Measurements from ENCODE around the gene REEP1.
"Not testable (repeated sequence)": the region's sequence is repeated elsewhere in the genome, so short reads cannot be mapped to it uniquely, and the experiment has no call there.

The REEP1 gene

GRCh38 chr2:86345783-86346370 lies 8.5 kb upstream of the REEP1 start:
- DNase-seq (ENCODE audit: low read depth in 2 of 2), result not testable (repeated sequence)

- DNase-seq (ENCODE audit: low read depth in 2 of 2), result no peak
Measured at GRCh38 chr2:86344404-86344803, 7.0 kb upstream of the REEP1 start.

- no peak for DNase-seq (ENCODE audit: low read depth in 2 of 2)
Measured at GRCh38 chr2:86342488-86342887, 5.1 kb upstream of the REEP1 start.

- no peak for DNase-seq (ENCODE audit: low read depth in 2 of 2)
Measured at GRCh38 chr2:86341470-86341869, 4.0 kb upstream of the REEP1 start.

GRCh38 chr2:86338778-86339295 lies 1.4 kb upstream of the REEP1 start:
- no peak for DNase-seq (ENCODE audit: low read depth in 2 of 2)

- no peak for DNase-seq (ENCODE audit: low read depth in 2 of 2)
Measured at GRCh38 chr2:86336675-86337243, 667 bp downstream of the REEP1 start.

- DNase-seq (ENCODE audit: low read depth in 2 of 2), result no peak
Measured at GRCh38 chr2:86335865-86336674, 1.4 kb downstream of the REEP1 start.

- no peak for DNase-seq (ENCODE audit: low read depth in 2 of 2)
Measured at GRCh38 chr2:86333378-86333777, 4.0 kb downstream of the REEP1 start.

GRCh38 chr2:86332654-86333053 lies 4.8 kb downstream of the REEP1 start:
- no peak for DNase-seq (ENCODE audit: low read depth in 2 of 2)

GRCh38 chr2:86331384-86331783 lies 6.0 kb downstream of the REEP1 start:
- DNase-seq (ENCODE audit: low read depth in 2 of 2), result no peak

GRCh38 chr2:86330001-86330400 lies 7.4 kb downstream of the REEP1 start:
- DNase-seq (ENCODE audit: low read depth in 2 of 2), result no peak

- no peak for DNase-seq (ENCODE audit: low read depth in 2 of 2)
Measured at GRCh38 chr2:86323273-86324021, 14.0 kb downstream of the REEP1 start.

- DNase-seq (ENCODE audit: low read depth in 2 of 2), result no peak
Measured at GRCh38 chr2:86319700-86320580, 17.5 kb downstream of the REEP1 start.

- DNase-seq (ENCODE audit: low read depth in 2 of 2), result no peak
Measured at GRCh38 chr2:86315084-86315483, 22.3 kb downstream of the REEP1 start.

GRCh38 chr2:86314125-86314524 lies 23.3 kb downstream of the REEP1 start:
- DNase-seq (ENCODE audit: low read depth in 2 of 2), result no peak

- no peak for DNase-seq (ENCODE audit: low read depth in 2 of 2)
Measured at GRCh38 chr2:86313341-86313740, 24.1 kb downstream of the REEP1 start.

GRCh38 chr2:86311879-86312278 lies 25.5 kb downstream of the REEP1 start:
- DNase-seq (ENCODE audit: low read depth in 2 of 2), result no peak

GRCh38 chr2:86309966-86310365 lies 27.5 kb downstream of the REEP1 start:
- no peak for DNase-seq (ENCODE audit: low read depth in 2 of 2)

- DNase-seq (ENCODE audit: low read depth in 2 of 2), result no peak
Measured at GRCh38 chr2:86308984-86309695, 28.3 kb downstream of the REEP1 start.

- DNase-seq (ENCODE audit: low read depth in 2 of 2), result no peak
Measured at GRCh38 chr2:86308356-86308755, 29.1 kb downstream of the REEP1 start.

- no peak for DNase-seq (ENCODE audit: low read depth in 2 of 2)
Measured at GRCh38 chr2:86307431-86307830, 30.0 kb downstream of the REEP1 start.
